GM12878 (cell line): ENCODE measurements around the gene MAFB. TPM values are rescaled to one million over a fixed set of nuclear protein-coding genes. Genes with fewer than 3 reads are reported as not detected.

ENCODE experiments used
- ATAC-seq: fragments of 200-7000 bp; cut with Tn5 transposase; 3 replicates; pipeline ENCODE4 v1.9.1; 2020; ENCODE audit warnings: mild to moderate bottlenecking, moderate library complexity
- BruUV-seq: library from RNA; stranded (reverse); fragments of 400-500 nt; replicated peaks from 2 replicates; lab custom pipeline; 2021; lab: Mats Ljungman, UMichigan
- CTCF ChIA-PET: fragments of 300-600 bp; sonication (Branson Sonifier 250); formaldehyde crosslinking; extraction: SDS; loops from one replicate; lab custom pipeline; 2021; ENCODE audit warnings: inconsistent platforms; lab: Yijun Ruan, JAX
- POLR2A ChIA-PET: fragments of 350-600 bp; formaldehyde crosslinking; extraction: SDS; loops from one replicate; lab custom pipeline; 2021; ENCODE audit warnings: inconsistent platforms; lab: Charles Lee
- RAD21 ChIA-PET: fragments of 300-600 bp; sonication (Branson Sonifier 250); formaldehyde crosslinking; loops from one replicate; lab custom pipeline; 2023; ENCODE audit warnings: antibody characterized with exemption; ENCODE audit not compliant: unreplicated experiment; lab: Charles Lee
- SMC1A ChIA-PET: fragments of 300-600 bp; sonication (Branson Sonifier 250); formaldehyde crosslinking; loops from one replicate; lab custom pipeline; 2023; ENCODE audit not compliant: unreplicated experiment, uncharacterized antibody; lab: Charles Lee
- DNase-seq: peaks from one replicate; pipeline ENCODE4 v3.0.0-alpha.2; 2011; ENCODE audit warnings: low read depth, low spot score
- FAIRE-seq: peaks from 3 replicates; lab custom pipeline; 2011; peaks lifted over from hg19 to GRCh38; lab: Jason Lieb, UNC
- H2AFZ ChIP-seq: 2 replicates; pipeline ENCODE4 v1.6.0; 2011; ENCODE audit warnings: low read depth, low read length, control low read depth; ENCODE audit not compliant: control insufficient read depth
- H3K27ac ChIP-seq: 2 replicates; pipeline ENCODE4 v1.5.1; 2011; ENCODE audit warnings: control low read depth; ENCODE audit not compliant: control insufficient read depth, insufficient read depth
- H3K27me3 ChIP-seq, 2 experiments: replicated peaks in 1 of 2; 2 replicates each; pipeline versions ENCODE4 v1.6.0 to v1.6.1; 2011; ENCODE audit warnings: low read length in 1 of 2; ENCODE audit not compliant: control insufficient read depth in 2 of 2, insufficient read depth in 2 of 2
- H3K36me3 ChIP-seq, 2 experiments: 2 replicates each; pipeline ENCODE4 v1.5.1; 2011; ENCODE audit warnings: low read length in 1 of 2; ENCODE audit not compliant: control insufficient read depth in 2 of 2, insufficient read depth in 2 of 2
- H3K4me1 ChIP-seq: 2 replicates; pipeline ENCODE4 v1.6.1; 2011; ENCODE audit warnings: mild to moderate bottlenecking, low read length, moderate library complexity, mixed read lengths; ENCODE audit not compliant: control insufficient read depth, insufficient read depth
- H3K4me2 ChIP-seq: 2 replicates; pipeline ENCODE4 v1.6.0; 2011; ENCODE audit warnings: control low read depth; ENCODE audit not compliant: control insufficient read depth, insufficient read depth
- H3K4me3 ChIP-seq: fragments of 200-600 bp; sonication (generic); 2 replicates; pipeline ENCODE4 v1.5.1; 2016
- H3K79me2 ChIP-seq: 2 replicates; pipeline ENCODE4 v1.6.0; 2011; ENCODE audit warnings: low read length; ENCODE audit not compliant: control insufficient read depth, insufficient read depth
- H3K9ac ChIP-seq: 2 replicates; pipeline ENCODE4 v1.8.0; 2011; ENCODE audit warnings: low read length, control low read depth, mixed read lengths; ENCODE audit not compliant: control insufficient read depth, insufficient read depth
- H3K9me3 ChIP-seq: replicated peaks from 3 replicates; pipeline ENCODE4 v1.5.1; 2011; ENCODE audit warnings: mild to moderate bottlenecking, low read length; ENCODE audit not compliant: control insufficient read depth, insufficient read depth
- H4K20me1 ChIP-seq: 2 replicates; pipeline ENCODE4 v1.6.0; 2011; ENCODE audit not compliant: control insufficient read depth, insufficient read depth
- BACH1 ChIP-seq: fragments of 450-650 bp; IDR thresholded peaks from 2 replicates; pipeline ENCODE4 v1.6.1; 2017; ENCODE audit warnings: mild to moderate bottlenecking, borderline replicate concordance
- BCL11A ChIP-seq: IDR thresholded peaks from 2 replicates; pipeline ENCODE4 v1.6.1; 2011; ENCODE audit warnings: low read depth, low read length
- E4F1 ChIP-seq: fragments of 450-650 bp; IDR thresholded peaks from 2 replicates; pipeline ENCODE4 v1.6.1; 2018; ENCODE audit warnings: borderline replicate concordance, mild to moderate bottlenecking; ENCODE audit not compliant: partially characterized antibody
- GABPA ChIP-seq: IDR thresholded peaks from 2 replicates; pipeline ENCODE4 v1.6.1; 2014; ENCODE audit warnings: antibody characterized with exemption, low read depth, mild to moderate bottlenecking, inconsistent platforms
- WGBS: methylation state at CpG from one replicate; pipeline ENCODE4 v1.1.6; 2016; ENCODE audit warnings: low lambda C conversion rate; ENCODE audit not compliant: insufficient replicate concordance, insufficient coverage; ENCODE audit errors: missing lambda C conversion rate; 5-methylcytosine and 5-hydroxymethylcytosine counted together
- in situ Hi-C: fragments of 300-500 bp; cut with MboI; formaldehyde crosslinking; loops from 9 replicates; pipeline ENCODE4 v1.14.3; 2018; ENCODE audit warnings: mixed read lengths
- intact Hi-C: fragments of 100-400 bp; cut with micrococcal nuclease; formaldehyde crosslinking; loops from one replicate; pipeline ENCODE4 v1.14.2; 2022; ENCODE audit not compliant: unreplicated experiment
- polyA plus RNA-seq, 11 experiments: library from polyadenylated mRNA; depleted of rRNA in 4 of 11; unstranded in 6 of 11; stranded (reverse) in 5 of 11; fragments of >200 nt; fragmentation: Nextera tagmentation in 4 of 11; fragmentation: Illumina TruSeq in 1 of 11; extraction: Ambion mirVana in 4 of 11; extraction: Trizol in 1 of 11; gene quantifications; 1 replicate in 1 of 11; 2 replicates in 10 of 11; pipeline versions ENCODE4 v1.2.1 to v1.2.3, GENCODE V29; 2011 to 2016; ENCODE audit warnings: inconsistent platforms in 2 of 11, missing spikeins in 2 of 11, low read depth in 1 of 11
- total RNA-seq, 4 experiments: library from RNA; depleted of rRNA in 3 of 4; stranded (reverse); fragments of >200 nt in 3 of 4; fragmentation: Illumina TruSeq in 1 of 4; extraction: Trizol in 1 of 4; gene quantifications; 2 replicates each; pipeline versions ENCODE4 v1.2.1 to v1.2.3, GENCODE V29; 2013 to 2021

Gene MAFB
- total and polyA plus RNA-seq, 10 of the 15 experiments (the other 5 are each of a cell fraction or from before 2014, with no cell fraction given): 0.01 to 0.08 (median 0.01) TPM; not detected in 7

GRCh38 chr20:40667503-40667902, 21.5 kb downstream of the MAFB start:
- Histone ChIP-seq H3K9me3 (no peaks in the 10 kb centered on the region), H3K27ac (no peak overlapping the region), H3K4me3 (no peak overlapping the region), H3K4me2 (no peak overlapping the region), H3K9ac (no peak overlapping the region), H4K20me1 (no peaks in the 10 kb centered on the region), H2AFZ (no peak overlapping the region), H3K27me3 (no peaks in the 10 kb centered on the region), H3K36me3 (no peaks in the 10 kb centered on the region), H3K79me2 (no peaks in the 10 kb centered on the region), H3K4me1 (no peaks in the 10 kb centered on the region)
- RAD21 ChIA-PET: no interaction called here
- TF ChIP-seq BACH1 (no peak), GABPA (no peak), E4F1 (peak; percentile 22)
- WGBS: 40% methylated on average over 3 of the region's 3 CpGs
- POLR2A ChIA-PET: no interaction called here
- DNase-seq: no peak
- intact Hi-C loops (no loop called here), in situ Hi-C loops (no loop called here)
- BruUV-seq: no TSS peak
- ATAC-seq: no peak
- CTCF ChIA-PET: no interaction called here
- SMC1A ChIA-PET: no interaction called here
- FAIRE-seq: no peak

GRCh38 chr20:40666336-40666735, 22.7 kb downstream of the MAFB start:
- ChIA-PET RAD21 (no interaction called here), CTCF (no interaction called here), POLR2A (no interaction called here), SMC1A (no interaction called here)
- no peak overlapping the region for H3K27ac ChIP-seq
- no peaks in the 10 kb centered on the region for H3K9me3 ChIP-seq
- no peaks in the 10 kb centered on the region for H4K20me1 ChIP-seq
- FAIRE-seq: no peak
- H3K4me2 ChIP-seq: no peak overlapping the region
- no peak for TF ChIP-seq BCL11A
- no peaks in the 10 kb centered on the region for H3K4me1 ChIP-seq
- 51% methylated on average over 9 of the region's 9 CpGs for WGBS
- H3K9ac ChIP-seq: no peak overlapping the region
- intact Hi-C loops (no loop called here), in situ Hi-C loops (no loop called here)
- H3K4me3 ChIP-seq: no peak overlapping the region
- BruUV-seq: no TSS peak
- H2AFZ ChIP-seq: no peak overlapping the region
- no peak for DNase-seq
- H3K79me2 ChIP-seq: no peaks in the 10 kb centered on the region
- H3K36me3 ChIP-seq: no peaks in the 10 kb centered on the region
- ATAC-seq: no peak
- H3K27me3 ChIP-seq: no peaks in the 10 kb centered on the region
